Right lobe of liver (tissue), 4 donors: Measurements from ENCODE around the gene DDR2.

Experiments
- POLR2A ChIP-seq: fragments of 450-650 bp; IDR thresholded peaks from one replicate; pipeline ENCODE4 v1.6.1; 2017; ENCODE audit warnings: antibody characterized with exemption, mild to moderate bottlenecking
- TF ChIP-seq, protein P1 (sequence below), 4 donors: fragments of 200-600 bp in 3 of 4; fragments of 450-650 bp in 1 of 4; IDR thresholded peaks; one replicate each; pipeline versions ENCODE4 v1.5.1 to v1.8.0; 2016 to 2022; ENCODE audit warnings: antibody characterized with exemption in 4 of 4, mild to moderate bottlenecking in 2 of 4
- donor health status: DM: no; HTN: no; CAD: no.
- donor health status: DM: no; HTN: no; CAD: no.
- donor health status: DM: no; HTN: yes; CAD: no.

DNA sequence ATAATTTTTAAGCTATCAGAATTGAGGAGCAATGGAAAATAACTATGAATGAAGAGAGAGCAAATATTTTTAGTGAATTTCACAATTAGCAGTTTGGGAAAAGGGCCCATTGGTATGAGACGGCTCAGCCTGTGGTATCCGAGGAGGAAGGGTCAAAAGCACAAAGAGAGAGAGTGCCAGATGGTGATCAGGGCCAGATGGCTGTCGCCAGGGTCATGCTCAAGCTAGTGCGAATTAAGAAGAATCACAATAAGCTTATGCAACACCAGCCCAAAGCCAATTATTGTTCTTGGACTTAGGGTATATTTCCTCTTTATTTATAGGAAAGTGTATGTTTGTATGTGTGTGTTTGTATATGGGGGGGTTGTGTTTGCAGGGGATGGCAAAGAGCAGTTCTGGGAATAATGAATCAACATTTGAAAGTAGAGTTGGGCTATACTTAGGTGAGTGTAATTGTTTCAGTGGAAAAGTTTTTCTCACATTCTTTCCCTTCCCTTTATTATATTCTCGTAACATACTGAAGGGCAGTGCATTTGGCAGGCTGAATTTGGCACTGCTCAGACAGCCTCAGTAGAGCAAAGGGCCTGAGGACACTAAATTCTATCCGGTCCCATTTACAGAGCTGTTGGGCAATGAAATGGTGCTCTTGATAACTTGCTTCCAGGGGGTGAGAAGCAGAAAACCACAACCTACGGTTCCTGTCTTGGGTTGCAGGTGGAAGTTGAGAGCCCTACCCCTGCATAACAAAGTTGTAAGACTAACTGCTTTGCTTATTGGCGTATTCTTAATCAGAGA is 19.5 kb upstream of the DDR2 start:
- TF ChIP-seq, protein P1, sequence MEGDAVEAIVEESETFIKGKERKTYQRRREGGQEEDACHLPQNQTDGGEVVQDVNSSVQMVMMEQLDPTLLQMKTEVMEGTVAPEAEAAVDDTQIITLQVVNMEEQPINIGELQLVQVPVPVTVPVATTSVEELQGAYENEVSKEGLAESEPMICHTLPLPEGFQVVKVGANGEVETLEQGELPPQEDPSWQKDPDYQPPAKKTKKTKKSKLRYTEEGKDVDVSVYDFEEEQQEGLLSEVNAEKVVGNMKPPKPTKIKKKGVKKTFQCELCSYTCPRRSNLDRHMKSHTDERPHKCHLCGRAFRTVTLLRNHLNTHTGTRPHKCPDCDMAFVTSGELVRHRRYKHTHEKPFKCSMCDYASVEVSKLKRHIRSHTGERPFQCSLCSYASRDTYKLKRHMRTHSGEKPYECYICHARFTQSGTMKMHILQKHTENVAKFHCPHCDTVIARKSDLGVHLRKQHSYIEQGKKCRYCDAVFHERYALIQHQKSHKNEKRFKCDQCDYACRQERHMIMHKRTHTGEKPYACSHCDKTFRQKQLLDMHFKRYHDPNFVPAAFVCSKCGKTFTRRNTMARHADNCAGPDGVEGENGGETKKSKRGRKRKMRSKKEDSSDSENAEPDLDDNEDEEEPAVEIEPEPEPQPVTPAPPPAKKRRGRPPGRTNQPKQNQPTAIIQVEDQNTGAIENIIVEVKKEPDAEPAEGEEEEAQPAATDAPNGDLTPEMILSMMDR (IDR thresholded peaks at IDR 0.05): peak in 1 of 4 donors; percentile 3
- no peak for TF ChIP-seq POLR2A
